ACC112 (cell line): Measurements from ENCODE around the gene UQCRQ.

Experiments used
- H2AFZ ChIP-seq: fragments of 200-600 bp; sonication (generic); one replicate; pipeline ENCODE4 v1.6.0; 2017; ENCODE audit warnings: antibody characterized with exemption, low read length; ENCODE audit not compliant: unreplicated experiment
- H3K27ac ChIP-seq: fragments of 200-600 bp; sonication (generic); 2 replicates; pipeline ENCODE4 v1.5.1; 2014; ENCODE audit warnings: low read depth, mild to moderate bottlenecking, antibody characterized with exemption, low read length, moderate library complexity
- H3K27me3 ChIP-seq: fragments of 200-600 bp; sonication (generic); 2 replicates; pipeline ENCODE4 v1.6.1; 2014; ENCODE audit warnings: mild to moderate bottlenecking, antibody characterized with exemption, low read length, moderate library complexity, mixed read lengths; ENCODE audit not compliant: insufficient read depth
- H3K36me3 ChIP-seq: fragments of 200-600 bp; sonication (generic); 2 replicates; pipeline ENCODE4 v1.6.1; 2016; ENCODE audit warnings: mild to moderate bottlenecking, antibody characterized with exemption, low read length, moderate library complexity, mixed read lengths; ENCODE audit not compliant: insufficient read depth
- H3K4me1 ChIP-seq: fragments of 200-600 bp; sonication (generic); one replicate; pipeline ENCODE4 v1.6.1; 2016; ENCODE audit warnings: low read length, mixed read lengths; ENCODE audit not compliant: insufficient read depth, unreplicated experiment, control insufficient read depth
- H3K4me3 ChIP-seq: fragments of 200-600 bp; sonication (generic); 2 replicates; pipeline ENCODE4 v1.5.1; 2014; ENCODE audit warnings: mild to moderate bottlenecking, low read depth, low read length
- H3K79me2 ChIP-seq: fragments of 200-600 bp; sonication (generic); one replicate; pipeline ENCODE4 v1.6.0; 2016; ENCODE audit warnings: low read length; ENCODE audit not compliant: control insufficient read depth, unreplicated experiment, insufficient read depth

The UQCRQ gene

GRCh38 chr5:132909702-132910101 is 43.3 kb downstream of the UQCRQ start:
- H3K4me3 ChIP-seq: no peak overlapping the region
- peaks cover 50% of the 10 kb centered on the region for H3K79me2 ChIP-seq
- H3K36me3 ChIP-seq: peaks cover 34% of the 10 kb centered on the region

GRCh38 chr5:132915681-132916080 is 49.2 kb downstream of the UQCRQ start:
- Histone ChIP-seq H3K4me3 (no peak overlapping the region), H2AFZ (no peak overlapping the region), H3K27ac (peak overlapping the region; percentile 38; the same call in 1 of the 2 replicates), H3K79me2 (peaks cover 47% of the 10 kb centered on the region), H3K27me3 (no peaks in the 10 kb centered on the region), H3K36me3 (peaks cover 29% of the 10 kb centered on the region), H3K4me1 (peaks cover 7% of the 10 kb centered on the region)

More at GRCh38 chr5:132909702-132910101, 43.3 kb downstream of the UQCRQ start:
- no peaks in the 10 kb centered on the region for H3K4me1 ChIP-seq
- no peak overlapping the region for H2AFZ ChIP-seq
- no peak overlapping the region for H3K27ac ChIP-seq
- no peaks in the 10 kb centered on the region for H3K27me3 ChIP-seq

- Histone ChIP-seq H3K4me1 (peaks cover 7% of the 10 kb centered on the region), H3K27ac (peak overlapping the region; percentile 38; the same call in 1 of the 2 replicates), H3K79me2 (peaks cover 44% of the 10 kb centered on the region), H3K36me3 (peaks cover 27% of the 10 kb centered on the region), H2AFZ (no peak overlapping the region), H3K27me3 (no peaks in the 10 kb centered on the region), H3K4me3 (no peak overlapping the region)
These were observed 49.6 kb downstream of the UQCRQ start for GRCh38 chr5:132916086-132916485.
